PC-9 (cell line): ENCODE measurements around the gene LRRFIP1. TPM values are rescaled to one million over a fixed set of nuclear protein-coding genes. Genes with fewer than 3 reads are reported as not detected.

ENCODE experiments used
- BruUV-seq: library from RNA; stranded (reverse); fragments of 400-500 nt; replicated peaks from 2 replicates; lab custom pipeline; 2021; lab: Mats Ljungman, UMichigan
- CTCF ChIA-PET: fragments of 300-600 bp; sonication (Branson Sonifier 250); formaldehyde crosslinking; loops from one replicate; lab custom pipeline; 2022; ENCODE audit warnings: antibody characterized with exemption; lab: Charles Lee
- POLR2A ChIA-PET: fragments of 300-600 bp; sonication (Branson Sonifier 250); formaldehyde crosslinking; loops from one replicate; lab custom pipeline; 2022; ENCODE audit warnings: antibody characterized with exemption; ENCODE audit not compliant: unreplicated experiment; lab: Charles Lee
- DNase-seq, 2 experiments: peaks; one replicate each; pipeline versions ENCODE4 v3.0.0 to v3.0.0-alpha.2; 2015 to 2022; ENCODE audit warnings: mixed read lengths in 1 of 2
- H2AFZ ChIP-seq: fragments of 200-600 bp; sonication (generic); 2 replicates; pipeline ENCODE4 v1.8.1; 2017; ENCODE audit warnings: antibody characterized with exemption
- H3F3A ChIP-seq: fragments of 200-600 bp; sonication (generic); 2 replicates; pipeline ENCODE4 v1.8.1; 2017; ENCODE audit warnings: antibody characterized with exemption, mild to moderate bottlenecking, low read depth; ENCODE audit not compliant: insufficient read depth
- H3K27ac ChIP-seq: fragments of 200-600 bp; sonication (generic); 2 replicates; pipeline ENCODE4 v1.6.1; 2016; ENCODE audit warnings: mixed run types
- H3K27me3 ChIP-seq: fragments of 200-600 bp; sonication (generic); 2 replicates; pipeline ENCODE4 v1.6.1; 2016; ENCODE audit warnings: low read depth, mixed run types; ENCODE audit not compliant: insufficient read depth
- H3K36me3 ChIP-seq: fragments of 200-600 bp; sonication (generic); 2 replicates; pipeline ENCODE4 v1.6.1; 2016; ENCODE audit warnings: low read depth, mixed run types
- H3K4me1 ChIP-seq: fragments of 200-600 bp; sonication (generic); replicated peaks from 2 replicates; pipeline ENCODE4 v1.6.1; 2016; ENCODE audit warnings: mixed run types; ENCODE audit not compliant: insufficient read depth
- H3K4me2 ChIP-seq: fragments of 200-600 bp; sonication (generic); 2 replicates; pipeline ENCODE4 v1.6.1; 2017; ENCODE audit warnings: mixed run types
- H3K4me3 ChIP-seq: fragments of 200-600 bp; sonication (generic); 2 replicates; pipeline ENCODE4 v1.6.1; 2016; ENCODE audit warnings: mixed run types
- H3K79me2 ChIP-seq: fragments of 200-600 bp; sonication (generic); 2 replicates; pipeline ENCODE4 v1.6.1; 2017; ENCODE audit warnings: low read depth, mixed run types
- H3K9me2 ChIP-seq: fragments of 200-600 bp; sonication (generic); 2 replicates; pipeline ENCODE4 v1.8.1; 2017; ENCODE audit warnings: mild to moderate bottlenecking; ENCODE audit not compliant: insufficient read depth
- H3K9me3 ChIP-seq: fragments of 200-600 bp; sonication (generic); 2 replicates; pipeline ENCODE4 v1.8.1; 2016; ENCODE audit warnings: low read depth; ENCODE audit not compliant: insufficient read depth
- H4K20me1 ChIP-seq: fragments of 200-600 bp; sonication (generic); 2 replicates; pipeline ENCODE4 v1.8.1; 2017; ENCODE audit not compliant: insufficient read depth
- EZH2 ChIP-seq: fragments of 200-600 bp; sonication (generic); IDR thresholded peaks from 2 replicates; pipeline ENCODE4 v1.8.0; 2017; ENCODE audit warnings: antibody characterized with exemption, low read depth
- intact Hi-C: fragments of 100-400 bp; cut with micrococcal nuclease; formaldehyde crosslinking; loops from one replicate; pipeline ENCODE4 v1.10.0; 2022; ENCODE audit not compliant: unreplicated experiment
- total RNA-seq: library from RNA; stranded (reverse); gene quantifications from 2 replicates; pipeline ENCODE4 v1.2.3, GENCODE V29; 2021
- TF ChIP-seq, protein P1 (sequence below): fragments of 200-600 bp; sonication (generic); conservative IDR thresholded peaks from 2 replicates; pipeline ENCODE4 v1.6.1; 2017; ENCODE audit warnings: mixed run types, antibody characterized with exemption, mild to moderate bottlenecking, moderate library complexity

Gene LRRFIP1
- total RNA-seq, 1 experiment from 2014 or later, result 238 TPM

- DNase-seq, result no peak
- Histone ChIP-seq H3K27me3 (no peaks in the 10 kb centered on the region), H4K20me1 (no peaks in the 10 kb centered on the region), H3K9me2 (no peaks in the 10 kb centered on the region), H3K4me3 (no peak overlapping the region), H3K9me3 (no peaks in the 10 kb centered on the region), H3K4me2 (no peak overlapping the region), H3K27ac (no peak overlapping the region), H3F3A (no peaks in the 10 kb centered on the region; the same call in 1 of the 2 replicates), H3K36me3 (no peaks in the 10 kb centered on the region), H3K4me1 (peaks cover under 1% of the 10 kb centered on the region), H2AFZ (no peak overlapping the region), H3K79me2 (peaks cover 4% of the 10 kb centered on the region)
- TF ChIP-seq EZH2, result no peak
- TF ChIP-seq, protein P1, sequence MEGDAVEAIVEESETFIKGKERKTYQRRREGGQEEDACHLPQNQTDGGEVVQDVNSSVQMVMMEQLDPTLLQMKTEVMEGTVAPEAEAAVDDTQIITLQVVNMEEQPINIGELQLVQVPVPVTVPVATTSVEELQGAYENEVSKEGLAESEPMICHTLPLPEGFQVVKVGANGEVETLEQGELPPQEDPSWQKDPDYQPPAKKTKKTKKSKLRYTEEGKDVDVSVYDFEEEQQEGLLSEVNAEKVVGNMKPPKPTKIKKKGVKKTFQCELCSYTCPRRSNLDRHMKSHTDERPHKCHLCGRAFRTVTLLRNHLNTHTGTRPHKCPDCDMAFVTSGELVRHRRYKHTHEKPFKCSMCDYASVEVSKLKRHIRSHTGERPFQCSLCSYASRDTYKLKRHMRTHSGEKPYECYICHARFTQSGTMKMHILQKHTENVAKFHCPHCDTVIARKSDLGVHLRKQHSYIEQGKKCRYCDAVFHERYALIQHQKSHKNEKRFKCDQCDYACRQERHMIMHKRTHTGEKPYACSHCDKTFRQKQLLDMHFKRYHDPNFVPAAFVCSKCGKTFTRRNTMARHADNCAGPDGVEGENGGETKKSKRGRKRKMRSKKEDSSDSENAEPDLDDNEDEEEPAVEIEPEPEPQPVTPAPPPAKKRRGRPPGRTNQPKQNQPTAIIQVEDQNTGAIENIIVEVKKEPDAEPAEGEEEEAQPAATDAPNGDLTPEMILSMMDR, result no peak
- no TSS peak for BruUV-seq
- intact Hi-C loops, result loop anchor here (10.0 kb wide), 1 partner anchor 267 kb away; no protein-coding TSS in a partner anchor
- ChIA-PET POLR2A (no interaction called here), CTCF (interaction anchor here (0.6 kb wide), 1 partner anchor 112 kb away, joined by 3 read pairs; no protein-coding TSS in a partner anchor)
Measured at GRCh38 chr2:237597196-237598145, 29.9 kb upstream of the LRRFIP1 start.

DNA sequence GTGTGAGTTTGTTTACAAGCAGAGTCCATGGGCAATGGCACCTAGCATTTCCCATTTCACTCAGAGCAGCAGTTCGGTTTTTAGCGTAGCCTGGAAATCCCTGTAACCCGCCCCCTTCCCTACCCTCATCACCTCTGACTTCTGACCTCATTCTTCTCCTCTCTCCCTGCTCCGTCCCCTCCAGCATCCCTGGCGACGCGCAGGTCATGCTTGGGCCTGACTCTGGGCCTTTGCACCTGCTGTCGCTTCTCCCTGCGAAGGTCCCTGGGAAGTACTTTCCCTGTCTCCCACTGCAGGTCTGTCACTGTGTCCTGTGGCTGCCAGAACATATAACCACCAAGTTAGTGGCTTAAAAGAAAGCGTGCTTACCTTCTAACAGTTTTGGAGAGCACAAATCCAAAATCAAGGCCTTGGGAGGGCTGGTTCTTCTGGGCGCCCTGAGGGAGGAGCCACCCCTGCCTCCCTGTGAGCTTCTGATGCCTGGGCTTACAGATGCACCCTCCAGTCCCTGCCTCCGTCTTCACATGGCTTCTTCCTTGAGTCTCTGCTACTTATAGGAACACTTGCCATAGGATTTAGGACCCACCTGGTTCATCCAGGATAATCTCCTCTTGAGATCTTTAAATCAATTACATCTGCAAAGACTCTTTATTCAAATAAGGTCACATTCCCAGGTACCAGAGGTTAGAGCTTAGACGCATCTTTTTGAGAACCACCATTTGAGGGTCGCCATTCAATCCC, 28.7 kb upstream of the LRRFIP1 start:
- no peaks in the 10 kb centered on the region for H4K20me1 ChIP-seq
- no peak overlapping the region for H2AFZ ChIP-seq
- H3K27me3 ChIP-seq, result no peaks in the 10 kb centered on the region
- ChIA-PET POLR2A (no interaction called here), CTCF (interaction anchor here (0.6 kb wide), 1 partner anchor 111 kb away, joined by 3 read pairs; no protein-coding TSS in a partner anchor)
- H3K79me2 ChIP-seq, result no peaks in the 10 kb centered on the region
- intact Hi-C loops, result loop anchor here (10.0 kb wide), 1 partner anchor 266 kb away; no protein-coding TSS in a partner anchor
- no peak overlapping the region for H3K27ac ChIP-seq
- no peaks in the 10 kb centered on the region for H3K9me2 ChIP-seq
- no peaks in the 10 kb centered on the region for H3K36me3 ChIP-seq
- TF ChIP-seq, protein P1, result no peak
- TF ChIP-seq EZH2, result no peak
- no peak overlapping the region for H3K4me3 ChIP-seq
- H3F3A ChIP-seq, result no peaks in the 10 kb centered on the region; the same call in 1 of the 2 replicates
- no peak for DNase-seq
- no peaks in the 10 kb centered on the region for H3K4me1 ChIP-seq
- BruUV-seq, result no TSS peak
- no peak overlapping the region for H3K4me2 ChIP-seq
- no peaks in the 10 kb centered on the region for H3K9me3 ChIP-seq

GRCh38 chr2:237599465-237600110, 27.8 kb upstream of the LRRFIP1 start:
- no peaks in the 10 kb centered on the region for H3K36me3 ChIP-seq
- H3K9me3 ChIP-seq, result no peaks in the 10 kb centered on the region
- intact Hi-C loops, result loop anchor here (10.0 kb wide), 1 partner anchor 265 kb away; no protein-coding TSS in a partner anchor
- ChIA-PET CTCF (no interaction called here), POLR2A (no interaction called here)
- no TSS peak for BruUV-seq
- no peak overlapping the region for H3K27ac ChIP-seq
- no peaks in the 10 kb centered on the region for H3K4me1 ChIP-seq
- no peak for DNase-seq
- H3K4me2 ChIP-seq, result no peak overlapping the region
- TF ChIP-seq, protein P1, result no peak
- TF ChIP-seq EZH2, result no peak
- H3K4me3 ChIP-seq, result no peak overlapping the region
- H3F3A ChIP-seq, result no peaks in the 10 kb centered on the region; the same call in 1 of the 2 replicates
- no peaks in the 10 kb centered on the region for H3K79me2 ChIP-seq
- H3K27me3 ChIP-seq, result no peaks in the 10 kb centered on the region
- H2AFZ ChIP-seq, result no peak overlapping the region
- no peaks in the 10 kb centered on the region for H3K9me2 ChIP-seq
- no peaks in the 10 kb centered on the region for H4K20me1 ChIP-seq
